Body of pancreas (tissue), 4 donors: Measurements from ENCODE around the gene PKLR. TPM values are rescaled to one million over a fixed set of nuclear protein-coding genes. Genes with fewer than 3 reads are reported as not detected.

Experiments
- ATAC-seq: fragments of 150-250 bp; one replicate; pipeline ENCODE4 v1.9.1; 2016
- DNase-seq, 4 donors: peaks; one replicate each; pipeline ENCODE4 v3.0.0-alpha.2; 2019
- H3K27ac ChIP-seq, 4 donors: fragments of 200-600 bp; sonication (generic); 1 replicate in 3 of 4; 2 replicates in 1 of 4; pipeline versions ENCODE4 v1.5.1 to v1.6.1; 2016 to 2019; ENCODE audit warnings: mild to moderate bottlenecking in 1 of 4, mixed read lengths in 1 of 4, moderate library complexity in 1 of 4
- H3K27me3 ChIP-seq, 2 donors: fragments of 200-600 bp; sonication (generic); one replicate each; pipeline ENCODE4 v1.6.0; 2016; ENCODE audit warnings: mild to moderate bottlenecking in 1 of 2
- H3K36me3 ChIP-seq, 2 donors: fragments of 200-600 bp; sonication (generic); replicated peaks in 1 of 2; 2 replicates each; pipeline ENCODE4 v1.5.1; 2016; ENCODE audit warnings: low read depth in 2 of 2; ENCODE audit not compliant: insufficient read depth in 1 of 2
- H3K4me1 ChIP-seq: fragments of 200-600 bp; sonication (generic); one replicate; pipeline ENCODE4 v1.6.0; 2016
- H3K4me3 ChIP-seq, 2 donors: fragments of 200-600 bp; sonication (generic); 1 replicate in 1 of 2; 2 replicates in 1 of 2; pipeline ENCODE4 v1.5.1; 2016 to 2019
- H3K9me3 ChIP-seq, 3 donors: fragments of 200-600 bp; sonication (generic); 1 replicate in 2 of 3; 2 replicates in 1 of 3; pipeline ENCODE4 v1.5.1; 2016
- CTCF ChIP-seq, 7 experiments: fragments of 450-650 bp in 4 of 7; fragments of 200-600 bp in 3 of 7; sonication (generic) in 3 of 7; IDR thresholded peaks; one replicate each; pipeline ENCODE4 v1.5.1; 2016 to 2019; ENCODE audit warnings: antibody characterized with exemption in 7 of 7
- POLR2A ChIP-seq, 3 donors: fragments of 450-650 bp; IDR thresholded peaks; one replicate each; pipeline ENCODE4 v1.6.1; 2016; ENCODE audit warnings: antibody characterized with exemption in 3 of 3, mild to moderate bottlenecking in 2 of 3
- WGBS, 2 donors: methylation state at CpG; one replicate each; pipeline ENCODE4 v1.1.5; 2017; 5-methylcytosine and 5-hydroxymethylcytosine counted together
- intact Hi-C: fragments of 100-400 bp; cut with DNase I; formaldehyde crosslinking; loops from one replicate; pipeline ENCODE4 v1.15.1; 2023
- total RNA-seq, 2 donors: library from RNA; depleted of rRNA; stranded (reverse); fragments of >200 nt; gene quantifications; one replicate each; pipeline ENCODE4 v1.1.0, GENCODE V29; 2016

Gene PKLR
- total RNA-seq, 2 donors from 2014 or later, result not detected

- no peak for TF ChIP-seq POLR2A (IDR thresholded peaks at IDR 0.05)
- no peak for TF ChIP-seq CTCF (IDR thresholded peaks at IDR 0.05)
- Histone ChIP-seq H3K36me3 (peaks cover 0 to 4% of the 10 kb centered on the region in 2 donors), H3K27ac (peak overlapping the region; percentile 75 to 87 (median 82)), H3K4me1 (peaks cover 35% of the 10 kb centered on the region), H3K4me3 (peak overlapping the region; percentile 59 to 92), H3K27me3 (no peaks in the 10 kb centered on the region), H3K9me3 (no peaks in the 10 kb centered on the region)
- intact Hi-C loops, result loop anchor here (5.0 to 10.0 kb wide), 2 partner anchors 68 to 340 kb away; partner anchors contain the start of gene RUSC1
- 0 to 5% methylated on average over 7 to 34 of the region's 35 CpGs for WGBS, 2 donors
- peak; percentile 4 for ATAC-seq
- peak in 2 of 4 donors; percentile 20 to 32 for DNase-seq
Observed at GRCh38 chr1:155254714-155255242, 46.5 kb downstream of the PKLR start.

DNA sequence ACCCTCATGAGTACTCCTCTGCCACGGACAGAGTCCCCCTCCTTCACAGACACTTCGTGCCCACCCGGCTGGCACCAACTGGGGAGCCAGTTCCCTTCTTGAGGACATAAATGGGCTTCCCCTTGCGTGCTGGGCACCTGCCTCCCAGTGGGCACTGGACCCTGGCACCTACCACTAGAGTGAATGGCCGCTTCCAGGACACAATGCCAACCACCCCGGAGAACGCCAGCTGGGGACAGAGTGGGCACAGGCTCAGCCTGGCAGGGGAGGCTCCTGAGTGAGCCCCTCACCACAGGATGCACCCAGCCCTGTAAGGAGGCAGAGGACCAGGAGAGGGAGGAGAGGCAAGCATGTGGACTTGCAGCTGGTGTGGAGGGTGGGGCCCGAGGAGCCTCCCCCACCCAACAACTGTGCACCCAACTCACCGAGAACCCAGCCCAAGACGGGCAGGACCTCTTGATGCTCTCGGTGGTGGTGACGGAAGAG, 47.0 kb downstream of the PKLR start:
- Histone ChIP-seq H3K4me1 (peaks cover 35% of the 10 kb centered on the region), H3K9me3 (no peaks in the 10 kb centered on the region), H3K27ac (peak overlapping the region in 1 of 4 donors; percentile 87), H3K36me3 (peaks cover 0 to 4% of the 10 kb centered on the region in 2 donors), H3K27me3 (no peaks in the 10 kb centered on the region), H3K4me3 (peak overlapping the region in 1 of 2 donors; percentile 92)
- DNase-seq (no peak), ATAC-seq (no peak)
- intact Hi-C loops, result loop anchor here (5.0 to 10.0 kb wide), 2 partner anchors 68 to 341 kb away; partner anchors contain the start of gene RUSC1
- TF ChIP-seq POLR2A (IDR thresholded peaks at IDR 0.05) (no peak), CTCF (IDR thresholded peaks at IDR 0.05) (no peak)
- 59% methylated on average over 12 of the region's 12 CpGs for WGBS, 2 donors

DNA sequence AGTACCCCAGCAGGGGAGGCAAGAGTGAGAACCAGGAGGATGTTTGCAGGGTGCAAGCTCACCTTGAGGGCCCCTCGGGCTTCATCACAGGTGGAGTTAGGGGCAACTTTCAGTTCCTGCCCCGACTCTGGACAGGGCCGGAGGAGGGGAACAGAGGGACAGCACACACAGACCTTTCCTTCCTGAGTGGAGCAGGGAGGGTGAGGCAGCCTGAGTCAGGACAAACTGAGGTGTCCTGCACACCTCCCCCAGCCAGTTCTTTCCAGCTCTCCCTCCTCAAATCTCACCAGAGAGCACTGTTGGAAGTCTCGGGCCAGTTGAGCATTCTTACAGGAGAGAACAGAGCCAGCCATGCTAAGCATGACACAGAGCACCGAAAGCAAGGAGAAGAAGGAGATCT, 47.4 kb downstream of the PKLR start:
- H3K36me3 ChIP-seq, result peaks cover 0 to 4% of the 10 kb centered on the region in 2 donors
- no peak overlapping the region for H3K27ac ChIP-seq
- no peak for ATAC-seq
- no peaks in the 10 kb centered on the region for H3K27me3 ChIP-seq
- H3K9me3 ChIP-seq, result no peaks in the 10 kb centered on the region
- DNase-seq, result no peak
- H3K4me1 ChIP-seq, result peaks cover 35% of the 10 kb centered on the region
- H3K4me3 ChIP-seq, result no peak overlapping the region
- intact Hi-C loops, result loop anchor here (5.0 to 10.0 kb wide), 2 partner anchors 69 to 341 kb away; partner anchors contain the start of gene RUSC1
- TF ChIP-seq POLR2A (IDR thresholded peaks at IDR 0.05), result no peak
- no peak for TF ChIP-seq CTCF (IDR thresholded peaks at IDR 0.05)
- WGBS, 2 donors, result 71 to 76% methylated on average over 2 to 5 of the region's 5 CpGs

DNA sequence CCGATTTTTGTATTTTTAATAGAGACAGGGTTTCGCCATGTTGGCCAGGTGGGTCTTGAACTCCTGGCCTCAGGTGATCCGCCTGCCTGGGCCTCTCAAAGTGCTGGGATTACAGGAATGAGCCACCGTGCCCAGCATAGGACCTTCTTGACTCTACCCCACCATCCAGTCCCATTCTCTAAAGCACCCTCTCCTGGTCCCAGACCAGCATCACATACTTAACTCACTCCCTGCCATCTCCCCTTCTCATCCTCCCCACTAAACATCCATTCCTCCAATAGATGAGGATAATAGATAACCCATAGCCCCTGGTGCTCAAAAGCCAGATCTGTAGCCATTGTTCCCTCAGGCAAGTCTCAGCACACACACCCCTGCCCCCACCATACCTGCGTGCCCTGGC, 48.0 kb downstream of the PKLR start:
- Histone ChIP-seq H3K4me3 (no peak overlapping the region), H3K9me3 (no peaks in the 10 kb centered on the region), H3K27me3 (no peaks in the 10 kb centered on the region), H3K4me1 (peaks cover 35% of the 10 kb centered on the region), H3K36me3 (peaks cover 0 to 4% of the 10 kb centered on the region in 2 donors), H3K27ac (no peak overlapping the region)
- 81 to 87% methylated on average over 5 of the region's 5 CpGs for WGBS, 2 donors
- no peak for DNase-seq
- ATAC-seq, result no peak
- intact Hi-C loops, result loop anchor here (5.0 to 10.0 kb wide), 2 partner anchors 69 to 342 kb away; partner anchors contain the start of gene RUSC1
- no peak for TF ChIP-seq CTCF (IDR thresholded peaks at IDR 0.05)
- no peak for TF ChIP-seq POLR2A (IDR thresholded peaks at IDR 0.05)
